ENCODE measurements around the gene CELF1.
A peak's percentile ranks its signal among the peaks of the same experiment; 100 is the strongest.
"Not testable (repeated sequence)": the region's sequence is repeated elsewhere in the genome, so short reads cannot be mapped to it uniquely, and the experiment has no call there.

The CELF1 gene

DNA sequence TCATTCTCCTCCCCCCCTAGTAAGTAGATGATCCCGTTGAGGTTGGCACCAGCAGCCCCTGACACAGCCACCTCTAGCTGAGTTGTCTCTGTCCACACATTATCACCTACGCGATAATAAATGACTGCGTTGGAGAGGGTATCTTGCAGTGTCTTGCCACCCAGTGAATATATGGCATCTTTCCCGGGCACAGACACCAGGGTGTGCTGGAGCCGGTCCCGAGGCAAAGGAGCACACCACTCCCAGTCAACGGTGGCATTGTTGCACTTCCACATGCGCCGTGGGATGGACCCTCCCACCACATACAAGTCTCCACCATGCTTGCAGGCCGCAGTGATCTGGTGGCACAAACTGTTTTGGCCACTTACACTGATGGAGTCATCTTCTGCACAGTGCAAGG, 20.4 kb upstream of the CELF1 start:
- no peak for DNase-seq (ENCODE audit: low spot score)

DNA sequence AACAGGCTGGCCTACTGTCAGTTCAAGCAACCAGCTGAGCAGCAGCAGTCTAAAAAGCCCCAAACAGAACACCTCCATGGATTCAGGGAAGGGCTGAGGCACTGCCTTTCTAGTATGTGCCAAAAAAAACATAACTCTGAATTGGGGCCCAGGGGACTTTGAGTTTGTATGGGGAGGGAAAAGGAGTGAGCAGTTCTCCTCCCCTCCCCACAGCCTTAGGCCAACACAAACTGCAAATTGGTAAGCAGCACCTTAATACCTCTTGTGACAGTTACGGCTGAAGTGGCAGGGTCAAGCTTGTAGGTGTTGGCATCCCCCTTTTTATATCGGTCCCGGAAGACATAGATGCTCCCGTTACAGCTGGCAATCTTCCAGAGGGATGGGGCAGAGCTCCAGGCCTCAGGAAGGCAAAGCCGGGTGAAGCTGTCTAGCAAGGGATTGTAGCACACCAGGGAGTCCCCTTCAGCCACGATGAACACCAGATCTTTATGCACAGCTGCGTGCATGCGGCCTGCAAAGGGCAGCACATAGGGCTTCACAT, 19.9 kb upstream of the CELF1 start:
- no peak for DNase-seq (ENCODE audit: low spot score)

DNA sequence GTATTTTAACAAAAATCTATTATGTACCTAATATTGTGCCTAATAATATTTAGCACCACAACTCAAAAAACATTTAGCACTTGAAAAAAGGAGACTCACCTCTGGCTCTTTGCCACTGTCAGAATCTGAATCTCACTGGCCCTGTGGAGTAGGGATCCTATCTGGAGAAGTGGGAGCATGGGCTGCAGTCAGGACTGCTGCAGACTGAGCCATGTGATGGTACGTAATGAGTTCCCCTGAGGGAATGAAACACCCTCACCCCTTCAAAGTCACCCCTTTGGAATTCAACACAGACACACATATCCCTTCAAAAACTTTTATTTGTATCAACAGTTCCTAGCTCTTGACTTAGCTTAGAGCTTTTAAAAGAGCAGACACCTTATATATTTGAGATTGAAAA, 19.0 kb upstream of the CELF1 start:
- DNase-seq (ENCODE audit: low spot score): no peak

DNA sequence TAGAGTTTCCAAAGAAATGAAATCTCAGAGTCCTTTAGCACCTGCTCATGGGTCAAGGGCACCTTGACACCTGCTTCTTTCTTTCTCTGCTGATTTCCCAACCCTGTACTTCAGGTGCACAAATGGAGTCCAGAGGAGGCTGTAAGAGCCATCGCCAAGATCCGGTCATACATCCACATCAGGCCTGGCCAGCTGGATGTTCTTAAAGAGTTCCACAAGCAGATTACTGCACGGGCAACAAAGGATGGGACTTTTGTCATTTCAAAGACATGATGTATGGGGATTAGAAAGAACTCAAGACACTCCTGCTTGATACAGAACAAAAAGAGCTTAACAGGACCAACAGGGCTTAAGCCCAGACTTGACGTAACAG, 18.4 kb upstream of the CELF1 start:
- no peak for DNase-seq (ENCODE audit: low spot score)

DNA sequence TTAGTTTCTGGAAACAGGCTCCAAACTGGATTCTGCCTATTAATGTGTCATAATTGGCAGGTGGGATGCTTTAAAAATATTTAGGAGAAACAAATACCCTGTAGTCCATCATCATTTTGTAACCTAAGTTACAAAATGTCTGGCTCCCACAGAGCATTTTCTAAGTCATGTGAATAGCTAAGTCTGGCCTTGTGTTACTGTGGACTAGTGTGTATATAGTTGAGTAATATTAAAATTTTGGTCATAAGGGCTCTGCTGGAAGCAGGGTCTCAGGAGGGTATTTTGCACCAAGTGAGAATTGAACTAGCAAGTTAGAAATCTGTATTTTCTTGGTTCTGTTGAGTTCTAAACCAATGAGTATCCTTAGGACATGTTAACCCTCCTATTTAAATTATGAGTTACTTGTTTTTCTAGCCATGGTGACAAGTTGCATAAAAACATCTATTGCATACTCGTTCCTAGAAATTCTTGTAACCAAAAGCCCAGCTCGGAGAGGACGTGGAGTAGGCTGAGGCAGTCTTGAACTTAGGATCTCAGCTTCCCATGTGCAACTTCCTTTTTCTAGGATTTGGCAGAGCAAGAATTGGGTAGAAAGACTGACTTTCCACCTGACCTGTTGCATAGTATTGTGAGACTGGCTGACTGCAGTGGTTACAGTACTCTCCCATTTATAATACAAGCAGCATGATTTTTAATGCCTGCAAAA, 17.9 kb upstream of the CELF1 start:
- DNase-seq (ENCODE audit: low spot score): no peak

DNA sequence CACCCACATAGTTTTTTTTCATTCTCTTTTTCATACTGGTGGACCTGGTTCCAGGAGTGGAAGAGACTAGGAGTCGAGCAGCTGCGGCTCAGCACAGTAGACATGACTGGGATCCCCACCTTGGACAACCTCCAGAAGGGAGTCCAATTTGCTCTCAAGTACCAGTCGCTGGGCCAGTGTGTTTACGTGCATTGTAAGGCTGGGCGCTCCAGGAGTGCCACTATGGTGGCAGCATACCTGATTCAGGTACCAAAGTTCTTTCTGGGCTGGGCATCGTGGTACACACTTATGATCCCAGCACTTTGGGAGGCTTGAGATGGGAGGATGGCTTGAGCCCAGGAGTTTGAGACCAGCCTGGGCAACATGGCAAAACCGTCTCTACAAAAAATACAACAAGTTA, 16.7 kb upstream of the CELF1 start:
- no peak for DNase-seq (ENCODE audit: low spot score)

DNA sequence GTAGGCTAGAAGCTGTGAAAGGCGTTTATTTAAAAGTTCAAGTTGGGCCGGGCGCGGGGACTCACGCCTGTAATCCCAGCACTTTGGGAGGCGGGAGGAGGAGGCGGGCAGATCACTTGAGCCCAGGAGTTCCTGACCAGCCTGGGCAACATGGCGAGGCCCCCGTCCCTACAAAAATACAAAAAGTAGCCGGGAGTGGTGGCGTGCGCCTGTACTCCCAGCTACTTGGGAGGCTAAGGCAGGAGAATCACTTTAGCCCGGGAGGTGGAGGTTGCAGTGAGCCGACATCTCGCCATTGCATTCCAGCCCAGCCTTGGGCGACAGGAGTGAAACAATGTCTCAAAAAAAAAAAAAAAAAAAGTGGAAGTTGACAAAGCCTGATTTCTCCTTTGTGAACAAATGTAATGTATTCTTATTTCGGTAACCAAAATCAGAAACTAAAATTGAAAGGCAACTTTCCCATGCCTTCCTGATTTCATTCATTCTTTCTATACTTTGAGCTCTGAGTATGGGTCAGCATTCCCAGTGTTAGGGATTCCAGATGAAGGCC, 13.3 kb upstream of the CELF1 start:
- no peak for DNase-seq (ENCODE audit: low spot score)

DNA sequence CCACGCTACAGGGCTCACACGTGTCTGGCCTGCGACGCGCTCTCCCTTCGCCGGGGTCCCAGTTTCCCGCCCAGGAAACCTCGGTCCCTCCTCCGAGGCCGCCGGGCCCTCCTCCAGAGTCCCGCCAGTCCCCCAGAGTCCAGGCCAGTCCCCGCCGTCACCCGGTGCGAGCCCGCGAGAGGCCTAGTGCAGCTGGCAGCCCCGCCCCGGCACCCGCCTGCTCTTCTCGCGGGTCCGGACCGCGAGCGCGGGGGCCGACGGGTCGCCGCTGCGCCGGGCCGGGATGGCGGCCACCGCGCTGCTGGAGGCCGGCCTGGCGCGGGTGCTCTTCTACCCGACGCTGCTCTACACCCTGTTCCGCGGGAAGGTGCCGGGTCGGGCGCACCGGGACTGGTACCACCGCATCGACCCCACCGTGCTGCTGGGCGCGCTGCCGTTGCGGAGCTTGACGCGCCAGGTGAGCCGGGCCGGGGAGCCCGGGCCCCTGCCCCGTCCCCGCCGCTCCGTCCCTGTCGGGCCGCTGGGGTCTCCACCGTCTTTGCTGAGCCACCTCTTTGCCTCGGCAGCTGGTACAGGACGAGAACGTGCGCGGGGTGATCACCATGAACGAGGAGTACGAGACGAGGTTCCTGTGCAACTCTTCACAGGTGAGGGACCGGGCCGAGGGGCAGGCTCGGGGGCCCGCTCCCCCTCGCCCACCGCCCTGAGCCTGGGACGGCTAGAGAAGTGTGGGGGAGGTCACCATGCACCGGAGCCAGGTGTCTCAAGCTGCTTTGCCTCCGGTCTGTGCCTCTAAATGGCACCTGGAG, 12.6 kb upstream of the CELF1 start, which contains the start of gene PTPMT1:
TSS of gene PTPMT1 (plus strand) at position 260 of the 809 bp plus-strand sequence. CDS start at position 284, 24 bp downstream.
- peak; percentile 57 for DNase-seq (ENCODE audit: low spot score)

DNA sequence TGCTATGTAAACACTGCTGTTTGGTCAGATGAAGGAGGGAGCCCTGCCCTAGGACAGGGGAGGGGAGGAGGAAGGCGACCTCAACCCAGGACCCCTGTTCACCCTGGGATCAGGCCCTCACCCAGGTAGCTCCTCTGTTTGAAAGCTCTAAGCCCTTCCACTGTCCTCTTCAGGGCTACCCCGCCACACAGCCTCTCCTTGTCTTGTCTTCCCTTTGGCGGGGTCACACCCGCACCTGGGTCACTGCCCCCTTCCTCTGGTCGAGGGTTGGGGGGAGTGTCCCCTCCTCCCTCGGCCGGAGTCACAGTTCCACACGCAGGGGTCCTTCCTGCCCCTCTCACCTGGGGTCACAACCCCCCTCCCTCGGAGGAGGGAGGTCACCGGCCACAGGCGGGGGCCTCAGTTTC, 12.0 kb upstream of the CELF1 start:
- DNase-seq (ENCODE audit: low spot score): no peak

DNA sequence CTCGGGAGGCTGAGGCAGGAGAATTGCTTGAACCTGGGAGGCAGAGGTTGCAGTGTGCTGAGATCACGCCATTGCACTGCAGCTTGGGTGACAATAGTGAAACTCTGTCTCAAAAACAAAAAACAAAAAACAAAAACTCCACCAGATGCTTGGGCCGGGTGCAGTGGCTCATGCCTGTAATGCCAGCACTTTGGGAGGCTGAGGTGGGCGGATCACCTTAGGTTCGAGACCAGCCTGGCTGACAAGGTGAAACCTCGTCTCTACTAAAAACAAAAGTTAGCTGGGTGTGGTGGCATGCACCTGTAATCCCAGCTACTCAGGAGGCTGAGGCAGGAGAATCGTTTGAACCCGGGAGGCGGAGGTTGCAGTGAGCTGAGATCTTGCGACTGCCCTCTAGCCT, 11.4 kb upstream of the CELF1 start:
- DNase-seq (ENCODE audit: low spot score): not testable (repeated sequence)

DNA sequence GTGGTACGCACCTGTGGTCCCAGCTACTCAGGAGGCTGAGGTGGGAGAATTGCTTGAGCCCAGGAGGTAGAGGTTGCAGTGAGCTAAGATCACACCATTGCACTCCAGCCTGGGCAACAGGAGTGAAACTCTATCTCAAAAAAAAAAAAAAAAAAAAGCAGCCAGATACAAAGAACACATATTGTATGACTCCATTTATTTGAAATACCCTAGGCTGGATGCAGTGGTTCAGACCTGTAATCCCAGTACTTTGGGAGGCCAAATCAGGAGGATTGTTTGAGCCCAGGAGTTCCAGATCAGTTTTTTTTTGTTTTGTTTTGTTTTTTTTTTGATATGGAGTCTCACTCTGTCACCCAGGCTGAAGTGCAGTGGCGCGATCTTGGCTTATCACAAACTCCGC, 9.5 kb upstream of the CELF1 start:
- not testable (repeated sequence) for DNase-seq (ENCODE audit: low spot score)

DNA sequence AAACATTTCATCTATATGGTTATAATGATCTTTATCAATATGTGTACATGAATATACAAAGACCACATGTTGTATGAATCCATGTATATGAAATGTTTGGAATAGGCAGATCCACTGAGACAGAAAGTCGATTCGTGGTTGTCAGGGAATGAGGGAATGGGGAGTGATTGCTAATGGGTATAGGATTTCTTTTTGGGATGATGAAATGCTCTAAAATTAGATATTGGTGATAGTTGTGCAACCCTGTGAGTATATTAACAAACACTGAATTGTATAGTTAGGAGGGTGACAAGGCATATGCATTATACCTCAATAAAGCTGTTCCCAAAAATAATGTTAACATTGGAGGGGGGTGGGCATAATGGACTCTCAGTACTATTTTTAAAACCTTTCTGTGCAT, 7.5 kb upstream of the CELF1 start:
- no peak for DNase-seq (ENCODE audit: low spot score)

DNA sequence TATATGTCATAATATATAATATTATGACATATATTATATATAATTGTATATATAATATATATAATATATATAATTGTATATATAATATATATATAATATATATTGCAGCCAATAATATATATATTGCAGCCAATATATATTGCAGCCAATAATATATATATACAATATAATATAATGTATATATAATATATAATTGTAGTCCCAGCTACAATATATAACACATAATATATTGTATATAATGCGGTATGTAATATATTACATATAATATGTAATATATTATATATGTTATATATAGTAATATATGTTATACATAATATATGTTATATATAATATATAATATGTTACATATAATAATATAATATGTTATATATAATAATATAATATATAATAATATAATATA, 5.8 kb upstream of the CELF1 start:
- DNase-seq (ENCODE audit: low spot score): no peak

DNA sequence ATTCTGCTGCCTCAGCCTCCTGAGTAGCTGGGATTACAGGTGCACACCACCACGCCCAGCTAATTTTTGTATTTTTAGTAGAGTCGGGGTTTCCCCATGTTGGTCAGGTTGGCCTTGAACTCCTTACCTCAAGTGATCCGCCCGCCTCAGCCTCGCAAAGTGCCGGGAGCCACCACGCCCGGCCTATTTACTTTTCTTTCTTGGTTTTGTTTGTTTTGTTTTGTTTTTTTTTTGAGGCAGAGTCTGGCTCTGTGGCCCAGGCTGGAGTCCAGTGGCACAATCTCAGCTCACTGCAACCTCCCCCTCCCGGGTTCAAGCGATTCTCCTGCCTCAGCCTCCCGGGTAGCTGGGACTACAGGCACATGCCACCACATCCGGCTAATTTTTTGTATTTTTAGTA, 4.1 kb upstream of the CELF1 start:
- DNase-seq (ENCODE audit: low spot score): not testable (repeated sequence)

DNA sequence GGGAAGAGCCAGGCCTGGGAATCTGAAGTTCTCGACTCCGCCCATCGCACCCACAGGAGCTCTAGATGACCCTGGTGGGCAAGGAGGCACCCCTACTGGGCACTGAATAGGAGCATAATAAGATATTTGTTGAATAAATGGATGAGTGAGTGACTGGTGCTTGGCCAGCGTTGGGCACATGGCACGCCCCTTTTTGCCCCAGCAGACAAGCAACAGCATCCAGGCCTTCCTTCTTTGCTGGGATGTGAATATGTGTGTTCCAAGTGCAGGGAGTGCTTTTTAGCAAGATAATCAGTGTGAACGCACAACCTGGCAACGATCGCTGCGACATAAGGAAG, 443 bp upstream of the CELF1 start:
- DNase-seq (ENCODE audit: low spot score): no peak

DNA sequence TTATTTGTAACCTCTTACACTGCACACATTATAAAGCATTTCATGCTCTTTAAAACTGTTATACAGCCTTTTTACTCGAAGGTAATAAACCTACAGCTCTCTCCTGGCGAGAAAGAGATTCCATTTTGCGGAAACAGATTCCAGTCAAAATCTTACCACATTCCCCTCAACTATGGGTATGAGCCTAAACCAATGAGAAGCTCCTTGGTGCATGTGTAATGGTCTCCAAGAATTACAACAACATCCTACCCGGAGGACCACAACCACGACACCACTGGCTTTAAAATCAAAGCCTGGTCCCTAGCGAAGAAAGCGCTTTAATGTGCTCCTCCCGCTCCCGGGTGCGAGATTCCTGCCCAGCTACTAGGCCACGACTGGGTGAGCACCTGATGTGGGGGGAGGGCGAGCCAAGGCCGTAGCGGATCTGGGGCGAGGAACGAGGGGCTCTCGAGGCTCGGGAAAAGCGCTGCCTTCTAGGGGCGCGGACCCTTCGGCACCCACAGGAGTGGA, 821 bp downstream of the CELF1 start:
- no peak for DNase-seq (ENCODE audit: low spot score)

DNA sequence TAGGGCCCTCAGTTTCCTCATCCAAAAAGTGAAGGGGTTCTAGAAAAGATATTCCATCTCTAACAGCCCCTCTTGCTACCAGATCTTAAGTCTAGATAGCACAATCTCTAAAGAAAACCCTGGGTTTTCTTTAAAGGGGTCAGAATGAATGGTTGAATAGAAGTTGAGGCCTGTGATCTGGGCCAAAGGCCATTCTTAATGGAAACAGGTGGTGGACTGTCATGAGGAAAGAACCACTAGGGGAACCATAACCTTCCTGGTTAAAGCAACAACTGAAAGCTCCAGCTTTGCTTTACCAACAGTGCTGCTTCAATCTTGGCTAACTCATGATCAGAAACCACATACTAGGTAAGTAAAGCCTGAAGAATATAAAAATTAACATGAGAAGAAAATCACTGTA, 1.8 kb downstream of the CELF1 start:
- DNase-seq (ENCODE audit: low spot score): peak; percentile 21

DNA sequence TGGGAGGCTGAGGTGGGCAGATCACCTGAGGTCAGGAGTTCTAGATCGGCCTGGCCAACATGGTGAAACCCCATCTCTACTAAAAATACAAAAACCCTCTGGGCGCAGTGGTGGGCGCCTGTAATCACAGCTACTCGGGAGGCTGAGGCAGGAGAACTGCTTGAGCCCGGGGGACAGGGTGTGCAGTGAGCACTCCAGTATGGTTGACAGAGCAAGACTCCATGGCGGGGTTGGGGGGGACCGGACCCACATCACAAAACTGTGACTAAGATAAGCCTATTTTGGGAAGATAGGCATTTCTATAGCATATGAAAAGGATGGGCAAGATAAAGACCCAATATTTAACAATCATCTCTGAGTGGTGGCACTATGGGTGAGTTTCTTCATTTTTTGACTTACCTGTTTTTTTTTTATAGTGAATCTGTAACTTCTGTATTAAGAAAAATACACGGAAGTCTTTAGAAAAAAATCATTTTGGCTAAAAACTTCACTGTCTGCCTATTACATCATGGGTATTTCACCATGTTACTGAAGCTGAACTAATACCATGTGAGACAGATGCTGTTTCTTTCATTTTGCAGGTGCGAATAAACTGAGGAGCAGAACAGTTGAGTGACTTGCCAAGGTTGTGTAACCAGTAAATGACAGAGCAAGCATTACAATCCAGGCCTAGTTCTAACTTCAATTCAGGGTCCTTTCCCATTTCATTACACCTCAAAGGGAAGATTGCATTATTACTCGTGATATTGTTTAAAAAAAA, 2.5 kb downstream of the CELF1 start:
- no peak for DNase-seq (ENCODE audit: low spot score)

DNA sequence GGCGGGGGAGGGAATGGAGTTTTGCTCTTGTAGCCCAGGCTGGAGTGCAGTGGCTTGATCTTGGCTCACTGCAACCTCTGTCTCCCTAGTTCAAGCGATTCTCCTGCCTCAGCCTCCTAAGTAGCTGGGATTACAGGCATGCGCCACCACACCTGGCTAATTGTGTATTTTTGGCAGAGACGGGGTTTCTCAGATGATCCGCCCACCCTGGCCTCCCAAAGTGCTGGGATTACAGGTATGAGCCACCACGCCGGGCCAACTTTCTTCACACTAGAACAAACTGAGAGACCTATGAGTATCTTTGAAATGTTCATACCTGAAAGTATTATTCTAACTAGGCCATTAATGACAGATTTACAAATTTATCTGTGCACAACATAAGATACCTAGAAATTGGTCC, 6.7 kb downstream of the CELF1 start:
- not testable (repeated sequence) for DNase-seq (ENCODE audit: low spot score)

DNA sequence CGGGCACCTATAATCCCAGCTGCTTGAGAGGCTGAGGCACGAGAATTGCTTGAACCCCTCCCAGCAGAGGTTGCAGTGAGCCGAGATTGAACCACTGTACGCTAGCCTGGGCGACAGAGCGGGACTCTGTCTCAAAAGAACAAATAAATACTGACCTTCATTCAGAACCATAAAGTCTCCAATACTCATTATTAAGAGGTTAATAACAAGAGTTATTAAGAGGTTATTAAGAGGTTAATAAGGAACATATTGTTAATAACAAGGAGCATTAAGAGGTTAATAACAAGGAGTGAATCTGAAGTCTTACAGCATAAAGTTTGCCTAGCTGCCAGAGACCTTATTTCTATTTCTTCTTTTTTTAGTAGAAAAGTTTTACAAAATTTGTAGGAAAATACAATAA, 7.6 kb downstream of the CELF1 start:
- no peak for DNase-seq (ENCODE audit: low spot score)

DNA sequence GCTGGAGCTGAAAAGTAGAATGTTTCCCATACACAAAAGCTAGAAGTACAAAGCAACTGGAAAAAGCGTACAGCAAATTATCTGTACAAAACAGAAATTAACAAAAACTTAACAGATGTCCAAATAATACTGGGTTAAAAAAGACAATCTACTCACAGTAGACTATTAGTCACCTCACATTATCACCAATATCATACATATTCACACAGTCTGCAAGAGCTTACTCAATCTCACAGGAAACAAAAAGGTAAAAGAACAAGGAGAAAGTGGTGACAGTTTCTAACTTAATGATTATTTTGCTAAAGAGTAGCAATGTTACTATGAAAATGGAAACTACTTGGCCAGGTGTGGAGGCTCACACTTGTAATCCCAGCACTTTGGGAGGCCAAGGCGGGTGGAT, 11.9 kb downstream of the CELF1 start:
- no peak for DNase-seq (ENCODE audit: low spot score)

DNA sequence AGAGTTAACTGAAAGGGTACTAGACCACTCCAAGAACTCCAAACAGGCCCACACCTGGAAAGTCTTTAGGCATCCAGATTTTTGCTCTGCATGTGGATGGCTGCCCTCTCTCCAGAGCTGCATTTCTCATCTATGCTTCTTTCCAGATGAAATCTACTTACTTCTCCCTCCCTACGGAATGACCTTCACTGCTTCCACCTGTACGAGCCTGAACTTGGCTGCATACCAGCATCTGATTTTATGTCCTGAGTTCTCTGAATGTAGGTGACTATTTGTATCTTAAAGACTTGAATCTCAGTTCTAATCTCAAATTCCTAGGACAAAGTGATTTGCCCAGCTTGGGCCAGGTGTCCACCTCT, 13.3 kb downstream of the CELF1 start:
- no peak for DNase-seq (ENCODE audit: low spot score)
